Renal cortical epithelial cell (primary cell): ENCODE data around the gene NECAB2. TPM values are rescaled to one million over a fixed set of nuclear protein-coding genes. Genes with fewer than 3 reads are reported as not detected.

Source experiments
- DNase-seq: peaks from one replicate; pipeline ENCODE4 v3.0.0-alpha.2; 2011; ENCODE audit warnings: low read depth
- total RNA-seq: library from RNA; depleted of rRNA; stranded (reverse); fragments of >200 nt; gene quantifications from 2 replicates; pipeline ENCODE4 v1.2.3, GENCODE V29; 2014

NECAB2 gene
- total RNA-seq, 1 donor from 2014 or later = not detected

GRCh38 chr16:84045001-84045817 lies 77.2 kb downstream of the NECAB2 start:
- no peak for DNase-seq

DNA sequence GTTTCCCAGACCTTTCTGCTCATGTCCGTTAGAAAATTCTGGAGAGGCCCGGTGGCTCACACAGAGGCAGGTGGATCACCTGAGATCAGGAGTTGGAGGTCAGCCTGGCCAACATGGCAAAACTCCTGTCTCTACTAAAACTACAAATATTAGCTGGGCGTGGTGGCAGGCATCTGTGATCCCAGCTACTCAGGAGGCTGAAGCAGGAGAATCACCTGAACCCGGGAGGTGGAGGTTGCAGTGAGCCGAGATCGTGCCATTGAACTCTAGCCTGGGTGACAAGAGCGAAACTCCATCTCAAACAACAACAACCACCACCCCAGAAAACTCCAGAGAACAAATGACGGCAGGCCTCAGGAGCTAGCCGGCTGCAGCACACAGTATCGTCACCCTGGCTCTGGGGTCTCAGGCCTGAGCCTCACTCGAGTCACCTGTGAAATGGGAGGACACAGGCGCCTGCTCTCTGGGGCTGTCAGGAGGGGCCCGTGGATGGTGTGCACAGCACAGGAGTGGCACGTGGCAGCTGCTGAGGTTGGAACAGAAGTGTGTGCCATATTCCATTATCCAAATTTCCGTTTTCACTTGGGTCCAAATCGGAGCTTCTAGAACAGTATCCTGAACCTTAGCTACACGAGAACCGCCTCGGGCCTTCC lies 77.9 kb downstream of the NECAB2 start:
- no peak for DNase-seq

- no peak for DNase-seq
These were observed 79.2 kb downstream of the NECAB2 start for GRCh38 chr16:84047206-84047605.

DNA sequence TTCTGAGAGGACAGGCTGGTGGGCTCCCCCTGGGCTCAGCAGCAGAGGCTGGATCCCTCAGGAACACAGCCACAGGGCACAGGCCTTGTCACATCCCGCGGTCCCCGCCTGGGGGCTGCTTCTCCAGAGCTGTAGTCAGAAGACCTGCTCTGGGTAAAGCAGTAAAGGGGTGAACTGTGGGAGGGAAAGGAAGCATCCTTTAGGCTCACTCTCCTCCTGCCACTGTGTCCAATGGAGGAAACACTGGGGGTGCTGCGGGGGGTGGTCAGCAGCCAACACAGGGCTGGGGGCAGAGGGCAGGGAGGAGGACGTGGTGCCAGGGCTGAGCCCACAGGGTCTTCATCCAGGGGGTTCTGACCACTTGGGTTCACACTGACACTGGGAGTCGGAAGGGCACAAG lies 79.6 kb downstream of the NECAB2 start:
- DNase-seq = no peak

- no peak for DNase-seq
These were observed 80.2 kb downstream of the NECAB2 start for GRCh38 chr16:84048270-84048669.

DNA sequence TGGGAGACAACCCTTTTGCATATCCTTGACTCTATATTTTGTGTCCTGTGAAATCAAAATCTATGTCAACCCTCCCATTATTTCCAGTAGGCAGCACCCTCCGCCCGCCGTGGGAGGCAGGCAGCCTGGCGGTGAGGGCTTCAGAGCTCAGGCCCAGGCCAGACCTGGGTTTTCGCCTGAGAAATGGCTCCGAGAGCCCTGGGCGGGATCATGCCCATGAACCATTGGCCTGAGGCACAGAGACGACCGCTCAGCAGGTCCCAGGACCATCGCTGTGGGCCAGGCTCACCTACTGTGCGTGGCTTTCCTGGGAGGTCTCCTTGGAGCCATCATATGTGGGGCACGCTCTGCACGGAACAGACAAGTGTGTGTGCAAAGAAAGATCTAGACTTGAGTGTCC lies 80.8 kb downstream of the NECAB2 start:
- DNase-seq = no peak

DNA sequence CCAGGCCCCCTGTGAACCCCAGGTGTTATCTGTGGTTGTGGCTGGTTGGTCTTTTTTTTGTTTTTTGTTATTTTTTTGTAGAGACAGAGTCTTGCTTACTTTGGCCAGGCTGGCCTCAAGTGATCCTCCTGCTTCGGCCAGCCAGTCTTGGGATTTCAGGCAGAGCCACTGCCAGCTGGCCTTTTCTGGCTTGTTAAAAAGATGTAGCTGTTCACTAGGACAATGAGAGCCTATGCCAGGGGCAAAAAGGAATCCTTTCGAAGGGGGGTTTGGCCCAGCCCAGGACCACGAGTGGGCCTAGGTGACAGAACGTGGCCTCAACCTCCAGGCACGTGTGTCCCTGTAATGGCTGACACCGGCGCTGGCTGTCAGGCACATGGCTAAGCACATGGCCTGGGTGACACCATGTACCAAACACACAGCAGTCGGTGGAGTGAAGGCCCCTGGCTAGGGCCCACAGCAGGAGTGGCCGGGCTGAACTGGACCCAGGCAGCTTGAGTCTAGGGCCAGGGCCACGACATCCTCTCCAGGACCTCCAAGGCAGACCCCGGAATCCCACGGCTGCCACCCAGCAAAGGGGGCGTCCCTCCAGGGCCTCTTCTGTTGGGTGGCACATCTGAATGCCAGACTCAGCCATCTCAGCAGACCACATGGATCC lies 81.5 kb downstream of the NECAB2 start:
- DNase-seq = no peak

DNA sequence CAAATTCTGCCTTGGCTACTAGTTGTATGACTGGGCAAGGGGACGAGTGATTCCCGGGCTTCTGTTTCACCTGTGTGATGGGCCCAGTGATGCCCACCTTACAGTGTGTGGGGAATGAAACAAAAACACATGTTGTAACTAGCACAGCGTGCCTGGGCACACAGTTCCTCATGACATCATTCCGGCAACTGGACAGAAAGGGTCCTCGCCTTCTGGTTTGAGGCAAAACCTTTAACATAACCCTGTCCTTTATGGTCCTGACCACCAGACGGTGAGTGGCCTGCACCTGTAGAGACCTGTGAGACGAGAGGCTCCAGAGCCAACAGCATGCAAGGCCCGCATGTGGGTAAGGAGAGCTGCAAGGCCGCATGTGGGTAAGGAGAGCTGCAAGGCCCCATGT lies 82.3 kb downstream of the NECAB2 start:
- no peak for DNase-seq

GRCh38 chr16:84052071-84052622 lies 84.1 kb downstream of the NECAB2 start:
- no peak for DNase-seq

Other genes starting within 250 kb of the NECAB2 start
- 39.1 and 103 TPM in 2 replicates for gene HSBP1, start 160.3 kb upstream of the NECAB2 start, total RNA-seq
- gene MLYCD, start 69.1 kb upstream of the NECAB2 start, total RNA-seq = 3.6 and 7.1 TPM in 2 replicates
- 0.69 and 1.4 TPM in 2 replicates for gene OSGIN1, start 15.0 kb upstream of the NECAB2 start, total RNA-seq
- gene SLC38A8, start 74.6 kb downstream of the NECAB2 start, total RNA-seq = not detected in 2 replicates
- gene MBTPS1, start 148.7 kb downstream of the NECAB2 start, total RNA-seq = 71.0 and 115 TPM in 2 replicates
- 32.0 and 34.6 TPM in 2 replicates for gene HSDL1, start 176.9 kb downstream of the NECAB2 start, total RNA-seq
- 0.45 TPM in 1 of 2 replicates, not detected in the other for gene DNAAF1, start 177.1 kb downstream of the NECAB2 start, total RNA-seq
- 11.1 and 24.5 TPM in 2 replicates for gene TAF1C, start 218.8 kb downstream of the NECAB2 start, total RNA-seq
- gene ADAD2, start 222.9 kb downstream of the NECAB2 start, total RNA-seq = 0.35 TPM in 1 of 2 replicates, not detected in the other